Left cardiac atrium (tissue), 4 donors: ENCODE results near the gene SSH2. TPM values are rescaled to one million over a fixed set of nuclear protein-coding genes. Genes with fewer than 3 reads are reported as not detected.
"Not testable (repeated sequence)": the region's sequence is repeated elsewhere in the genome, so short reads cannot be mapped to it uniquely, and the experiment has no call there.

Source experiments
- ATAC-seq, 2 donors: fragments of 200-7000 bp; cut with Tn5 transposase; one replicate each; pipeline ENCODE4 v1.9.1; 2020; ENCODE audit warnings: mild to moderate bottlenecking in 2 of 2, moderate library complexity in 2 of 2
- DNase-seq: peaks from one replicate; pipeline ENCODE4 v3.0.0-alpha.2; 2020
- intact Hi-C, 2 donors: fragments of 100-400 bp; cut with DNase I; formaldehyde crosslinking; loops; one replicate each; pipeline versions ENCODE4 v1.14.1 to v1.15.1; 2022 to 2023
- total RNA-seq, 2 donors: library from RNA; stranded (reverse); fragmentation: NEBNext Ultra II Directional; extraction: Animal tissue kit (Norgen Biotek cat#: 25700); gene quantifications; one replicate each; pipeline ENCODE4 v1.2.1, GENCODE V29; 2021
- donor health status: DM: no; HTN: yes; CAD: no.
- donor health status: DM: no; HTN: yes; CAD: no; lungs with severe emphysema.
- donor health status: DM: yes; HTN: yes; CAD: no.
- donor health status: Dilated cardiomyopathy.

Gene SSH2
- total RNA-seq, 2 donors from 2014 or later: 33.0 to 41.3 TPM

DNA sequence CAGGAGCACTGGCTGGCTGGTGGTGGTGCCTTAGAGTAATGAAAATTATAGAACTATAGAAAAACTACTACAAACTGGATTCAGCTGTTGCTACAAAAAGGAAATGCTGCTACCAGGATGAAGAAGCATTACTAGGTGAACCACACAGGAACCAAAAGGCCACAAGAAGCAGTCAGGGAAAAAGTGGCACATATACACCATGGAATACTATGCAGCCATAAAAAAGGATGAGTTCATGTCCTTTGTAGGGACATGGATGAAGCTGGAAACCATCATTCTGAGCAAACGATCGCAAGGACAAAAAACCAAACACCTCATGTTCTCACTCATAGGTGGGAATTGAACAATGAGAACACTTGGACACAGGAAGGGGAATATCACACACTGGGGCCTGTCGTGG lies 5.9 kb upstream of the SSH2 start:
- intact Hi-C loops: loop anchor here in 1 of 2 donors (10.0 kb wide), 1 partner anchor 361 kb away; no protein-coding TSS in a partner anchor
- DNase-seq, ATAC-seq: not testable (repeated sequence)

DNA sequence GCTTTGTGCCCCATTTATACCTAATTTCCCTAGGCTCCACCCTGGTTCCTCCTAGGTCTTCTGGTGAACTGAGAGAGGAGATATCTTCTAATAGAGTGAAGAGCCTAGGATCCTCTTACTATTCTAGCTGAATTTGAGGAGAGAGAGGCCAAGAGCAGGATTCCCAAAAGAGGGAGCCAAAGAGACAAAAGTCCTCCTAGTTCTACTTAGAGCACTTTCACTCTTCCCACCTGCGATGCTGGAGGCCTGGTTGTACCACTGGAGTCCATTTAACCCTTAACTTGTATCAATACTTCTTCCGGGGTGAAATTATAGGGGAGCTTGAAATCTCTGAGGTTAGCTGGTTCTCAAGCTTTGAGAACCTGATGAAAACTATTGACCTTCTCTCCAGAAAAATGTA lies 3.4 kb upstream of the SSH2 start:
- intact Hi-C loops: loop anchor here in 1 of 2 donors (5.0 to 10.0 kb wide), 2 partner anchors 126 to 359 kb away; no protein-coding TSS in a partner anchor
- ATAC-seq: no peak
- DNase-seq: no peak

DNA sequence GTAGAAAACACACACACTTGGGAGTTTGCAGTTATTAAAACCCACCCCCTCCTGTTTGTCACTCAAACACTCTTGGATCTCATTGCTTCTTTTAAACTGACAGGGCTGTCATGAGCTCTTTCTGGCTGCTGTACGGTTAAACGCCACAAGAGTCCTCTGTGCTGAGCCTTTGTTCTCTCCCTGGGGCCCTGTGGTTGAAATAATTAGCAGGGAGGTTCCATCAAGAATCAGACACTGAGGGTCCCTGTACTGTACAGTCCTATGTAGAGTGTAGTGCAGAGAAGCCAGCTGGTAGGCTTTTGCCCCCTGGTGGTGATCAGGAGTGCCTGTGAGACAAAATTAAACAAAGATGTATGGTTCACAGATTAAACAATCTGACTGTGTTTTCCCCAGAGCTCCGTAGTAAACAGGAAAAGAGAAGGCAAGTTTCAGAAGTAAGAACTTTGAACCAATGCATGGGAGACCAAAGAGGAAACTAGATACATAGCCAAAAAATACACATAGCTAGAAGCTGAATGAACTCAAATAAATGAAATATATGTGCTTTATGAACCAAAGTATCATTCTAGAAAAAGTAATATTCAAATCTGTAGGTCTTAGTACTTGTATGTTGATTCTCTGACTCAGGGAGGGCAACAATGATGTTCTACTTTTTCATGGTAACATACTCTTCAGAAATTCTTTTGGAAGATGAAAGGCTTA lies 1.4 kb upstream of the SSH2 start:
- intact Hi-C loops: loop anchor here (1.0 to 10.0 kb wide), 3 partner anchors 124 to 357 kb away; no protein-coding TSS in a partner anchor
- ATAC-seq (peak; percentile 73 to 76), DNase-seq (peak; percentile 68)

DNA sequence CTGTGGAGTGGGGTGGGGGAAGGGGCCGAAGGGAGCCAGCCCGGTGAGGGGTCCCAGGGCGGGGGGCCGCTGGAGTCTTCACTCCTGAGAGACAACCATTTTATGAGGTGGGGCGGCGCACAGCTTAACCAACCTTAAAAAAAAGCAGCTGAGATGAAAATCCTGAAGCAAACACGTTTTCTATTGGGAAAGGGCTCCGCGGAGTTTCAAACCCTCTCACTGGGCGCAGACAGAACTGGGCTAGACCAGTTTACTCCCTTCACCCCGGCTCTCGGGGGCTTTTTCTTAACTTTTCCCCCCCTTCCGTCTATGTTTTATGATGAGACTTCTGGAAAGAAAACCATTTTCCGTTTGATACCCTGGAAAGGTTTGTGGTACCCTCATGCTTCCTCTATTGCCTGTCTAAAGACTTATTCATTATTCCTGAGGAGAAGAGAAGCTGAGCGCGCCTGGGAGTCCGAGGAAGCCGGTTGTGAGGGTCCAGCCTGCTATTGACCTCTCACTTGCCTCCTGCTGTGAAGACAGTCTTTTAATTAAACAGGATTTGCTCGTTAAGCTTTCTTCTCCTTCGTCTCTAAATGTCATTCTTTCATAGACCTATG lies 482 bp upstream of the SSH2 start:
- no peak for DNase-seq
- peak; percentile 40 to 55 for ATAC-seq
- intact Hi-C loops: loop anchor here (1.0 to 10.0 kb wide), 3 partner anchors 123 to 356 kb away; no protein-coding TSS in a partner anchor

DNA sequence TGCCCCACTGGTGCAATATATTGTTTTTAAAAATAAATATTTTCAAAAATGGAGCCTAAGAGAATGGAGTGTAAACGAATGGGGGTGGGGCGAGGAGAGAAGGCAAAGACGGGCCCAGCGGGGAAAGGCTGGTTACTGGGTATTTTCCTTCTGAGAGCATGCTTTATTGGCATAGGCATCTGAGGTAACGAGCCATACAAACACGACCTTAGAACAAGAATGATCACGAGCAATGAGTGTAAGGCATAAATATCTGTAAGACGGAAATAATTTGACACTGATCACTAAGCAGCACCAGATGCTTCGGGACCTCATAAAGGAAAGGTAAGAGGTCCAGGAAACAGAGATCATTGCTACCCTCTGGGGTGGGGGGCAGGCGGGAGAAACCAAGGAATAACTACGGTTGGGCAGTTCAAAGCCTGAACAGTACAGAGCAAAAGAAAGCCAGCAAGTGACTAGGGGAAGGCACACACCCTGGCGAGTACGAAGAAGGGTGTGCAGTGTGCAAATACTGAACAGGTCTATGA lies 959 bp downstream of the SSH2 start:
- DNase-seq (no peak), ATAC-seq (no peak)
- intact Hi-C loops: loop anchor here in 1 of 2 donors (10.0 kb wide), 1 partner anchor 314 kb away; no protein-coding TSS in a partner anchor

DNA sequence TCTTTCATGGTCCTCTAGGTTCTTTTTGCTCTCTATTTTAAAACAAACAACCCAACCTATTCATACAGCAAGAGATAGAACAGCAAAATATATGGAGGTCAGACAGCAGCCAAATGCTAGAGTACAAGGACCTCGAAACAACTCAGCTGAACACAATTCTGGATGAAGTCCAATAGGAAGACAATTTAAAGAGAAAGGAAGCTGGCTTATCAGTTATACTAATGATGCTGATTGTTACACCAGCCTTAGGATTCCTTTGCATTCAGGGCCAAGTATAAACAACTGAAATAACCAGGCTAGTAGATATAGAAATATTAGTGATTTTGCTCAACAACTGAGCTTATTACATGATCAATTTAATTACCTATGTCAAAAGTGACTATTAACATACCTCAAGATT lies 2.5 kb downstream of the SSH2 start:
- no peak for DNase-seq
- no peak for ATAC-seq
- intact Hi-C loops: loop anchor here in 1 of 2 donors (10.0 kb wide), 1 partner anchor 313 kb away; no protein-coding TSS in a partner anchor

DNA sequence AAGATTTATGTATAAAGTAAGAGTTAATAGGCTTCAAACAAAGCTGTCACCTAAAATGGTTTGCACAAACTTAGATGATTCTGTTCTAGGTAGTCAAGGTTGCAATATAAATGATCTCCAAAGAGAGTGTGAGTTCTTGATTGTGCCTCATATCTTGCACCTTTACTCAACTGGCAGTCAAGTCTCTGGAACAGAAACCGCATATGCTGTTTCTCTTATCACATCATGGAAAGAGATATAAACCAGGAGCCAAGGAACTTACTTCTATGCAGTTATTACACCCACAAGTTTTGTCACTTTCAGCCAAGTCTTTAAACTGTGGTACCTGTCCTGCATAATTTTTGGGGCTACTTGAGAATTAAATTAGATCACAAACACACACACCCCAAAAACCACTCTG lies 5.2 kb downstream of the SSH2 start:
- ATAC-seq: no peak
- intact Hi-C loops: loop anchor here in 1 of 2 donors (10.0 kb wide), 1 partner anchor 310 kb away; no protein-coding TSS in a partner anchor

DNA sequence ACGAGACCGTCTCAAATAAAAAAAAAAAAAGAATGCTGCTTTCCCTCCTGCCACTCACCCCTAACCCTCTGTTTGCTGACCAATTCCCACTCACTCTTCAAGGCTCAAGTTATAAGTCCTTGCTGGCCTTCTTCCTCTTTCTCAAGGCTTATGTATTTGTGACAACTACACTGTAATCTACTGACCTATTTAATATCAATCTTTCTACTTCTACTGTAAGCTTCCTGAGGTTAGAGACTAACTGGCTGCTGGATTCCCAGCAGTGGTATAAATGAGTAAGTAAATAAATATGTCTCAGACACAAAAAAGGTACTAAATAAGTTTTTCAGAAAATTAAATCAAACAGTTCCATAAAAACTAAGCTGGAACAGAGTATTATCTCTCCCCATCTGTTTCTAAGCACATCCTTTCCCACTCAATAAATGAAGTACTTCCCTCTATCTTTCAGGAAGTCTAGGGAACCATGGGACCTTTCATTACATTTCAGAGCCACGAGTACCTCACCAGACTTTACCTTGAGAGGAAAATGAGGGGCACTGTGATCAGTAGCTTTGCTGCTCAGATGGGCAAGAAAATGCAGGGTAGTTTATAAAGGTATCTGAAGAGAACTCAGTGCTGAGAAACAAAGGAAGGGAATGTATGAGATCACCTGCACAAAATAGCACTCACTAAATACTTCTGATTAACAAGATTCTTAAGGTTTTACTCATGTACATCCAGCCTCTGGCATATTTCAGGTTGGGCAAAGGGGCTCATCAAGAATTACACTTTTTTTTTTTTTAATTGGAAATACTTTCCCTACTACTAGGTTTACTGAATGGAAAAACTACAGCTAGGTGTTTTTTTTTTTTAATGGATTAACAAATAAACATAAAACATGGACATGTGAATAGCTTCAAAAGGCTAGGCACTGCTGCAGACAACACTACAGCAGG lies 10.8 kb downstream of the SSH2 start:
- ATAC-seq (peak in 1 of 2 donors; percentile 67), DNase-seq (no peak)
- intact Hi-C loops: no loop called here

More for the DNA sequence above, 5.2 kb downstream of the SSH2 start:
- DNase-seq: no peak

DNA sequence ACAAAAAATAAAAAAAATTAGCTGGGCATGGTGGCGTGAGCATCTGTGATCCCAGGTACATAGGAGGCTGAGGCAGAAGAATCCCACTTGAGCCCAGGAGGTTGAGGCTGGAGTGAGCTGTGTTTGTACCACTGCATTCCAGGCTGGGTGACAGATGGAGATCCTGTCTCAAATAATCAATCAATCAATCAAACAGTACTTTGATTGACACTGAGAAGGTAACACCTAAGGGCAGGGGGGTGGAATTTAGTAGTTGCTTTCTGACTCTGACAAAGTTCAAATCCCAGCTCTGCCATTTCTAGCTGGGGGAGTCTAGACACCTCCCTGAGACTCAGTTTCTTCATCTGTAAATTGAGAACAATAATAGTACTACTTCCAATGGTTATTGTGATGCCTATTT lies 12.0 kb downstream of the SSH2 start:
- intact Hi-C loops: no loop called here
- ATAC-seq (no peak), DNase-seq (no peak)

DNA sequence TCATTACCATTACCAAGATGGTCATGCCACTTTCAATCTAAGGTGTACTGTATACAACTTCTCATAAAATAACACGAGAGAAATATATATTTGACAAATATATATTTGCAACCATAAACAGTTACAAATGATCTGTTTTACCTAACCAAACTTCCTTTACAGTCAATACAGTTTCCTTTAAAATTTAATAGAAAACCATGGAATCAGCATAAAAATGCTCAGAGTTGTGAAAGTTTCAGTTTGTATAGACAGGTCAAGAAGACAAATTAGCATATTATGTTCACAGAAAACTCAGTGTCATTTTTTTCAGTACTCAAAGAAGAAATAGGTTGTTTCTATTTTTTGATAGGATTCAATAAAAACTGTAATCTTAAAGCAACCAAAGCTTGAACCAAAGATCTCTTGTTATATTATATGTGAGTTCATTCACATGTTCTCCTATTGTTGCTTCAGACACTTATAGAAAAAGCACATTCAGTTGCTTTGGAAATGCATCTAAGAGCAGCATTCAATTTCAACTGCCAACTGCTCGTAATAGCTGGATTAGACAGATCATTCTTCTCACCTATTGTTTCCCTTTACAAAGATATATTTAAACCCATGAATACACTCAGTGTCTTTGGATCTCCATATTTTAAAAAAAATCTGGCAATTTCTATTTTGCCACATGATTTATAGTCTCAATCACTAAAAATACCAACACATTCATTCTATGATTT lies 15.1 kb downstream of the SSH2 start:
- ATAC-seq: no peak
- no peak for DNase-seq
- intact Hi-C loops: loop anchor here in 1 of 2 donors (5.0 kb wide), 1 partner anchor 83 kb away; no protein-coding TSS in a partner anchor

DNA sequence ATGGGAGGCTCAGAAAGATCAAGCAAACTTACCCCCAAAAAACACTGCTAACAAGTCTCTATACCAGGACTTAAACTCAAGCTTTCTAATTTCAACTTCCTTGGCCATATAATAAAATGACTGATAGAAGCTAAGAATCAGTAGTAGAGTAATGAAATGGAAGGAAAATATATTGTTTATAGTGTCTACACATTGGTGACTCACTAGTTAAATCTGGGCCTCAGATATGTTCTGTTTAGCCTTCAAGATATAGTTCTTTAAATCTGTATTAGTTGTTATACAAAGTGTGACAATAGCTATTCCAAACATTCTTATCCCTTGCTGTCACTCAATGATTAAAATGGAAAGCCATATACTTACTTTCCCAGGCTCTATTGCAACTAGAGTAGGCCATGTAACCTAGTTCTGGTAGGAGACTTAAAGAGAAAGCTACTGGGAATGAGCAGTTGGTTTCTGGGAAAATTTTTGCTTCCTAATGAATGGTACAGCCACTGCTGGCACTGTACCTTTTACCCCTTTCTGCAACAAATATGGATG lies 18.3 kb downstream of the SSH2 start:
- no peak for DNase-seq
- intact Hi-C loops: loop anchor here in 1 of 2 donors (5.0 kb wide), 1 partner anchor 79 kb away; no protein-coding TSS in a partner anchor
- no peak for ATAC-seq

DNA sequence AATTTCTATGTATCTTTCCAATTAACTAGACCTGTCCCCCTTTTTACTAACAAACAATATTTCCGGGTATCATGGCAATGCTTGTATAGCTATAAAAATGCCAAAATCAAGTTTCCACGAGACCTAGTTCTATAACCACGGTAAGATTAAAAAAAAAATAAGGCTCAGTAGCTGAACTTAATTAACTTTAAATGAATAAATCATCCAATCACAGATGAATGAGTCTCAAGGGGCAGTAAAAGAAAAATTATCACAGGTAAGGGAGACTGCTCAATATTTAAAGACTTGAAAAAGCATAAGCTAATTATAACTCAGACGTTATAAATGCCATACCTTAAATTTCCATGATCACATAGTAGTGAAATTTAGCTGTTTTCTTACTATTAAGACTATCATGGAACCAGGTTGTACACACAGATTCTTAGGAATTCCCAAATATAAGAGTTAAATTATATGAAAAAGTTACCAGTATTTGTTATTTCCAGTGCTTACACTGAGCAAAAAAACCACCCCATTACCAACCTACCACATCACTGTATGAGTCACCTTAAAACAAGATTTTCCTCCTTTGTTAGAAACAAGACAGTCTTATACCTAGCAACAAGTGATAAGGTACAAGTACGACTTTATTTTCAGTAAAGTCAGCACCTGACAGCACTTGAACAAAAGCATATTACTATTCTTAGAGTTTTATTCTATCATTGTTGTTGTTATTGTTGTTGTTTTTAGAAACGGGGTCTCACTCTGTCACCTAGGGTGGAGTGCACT lies 20.6 kb downstream of the SSH2 start:
- no peak for DNase-seq
- intact Hi-C loops: loop anchor here in 1 of 2 donors (5.0 kb wide), 1 partner anchor 77 kb away; no protein-coding TSS in a partner anchor
- no peak for ATAC-seq

DNA sequence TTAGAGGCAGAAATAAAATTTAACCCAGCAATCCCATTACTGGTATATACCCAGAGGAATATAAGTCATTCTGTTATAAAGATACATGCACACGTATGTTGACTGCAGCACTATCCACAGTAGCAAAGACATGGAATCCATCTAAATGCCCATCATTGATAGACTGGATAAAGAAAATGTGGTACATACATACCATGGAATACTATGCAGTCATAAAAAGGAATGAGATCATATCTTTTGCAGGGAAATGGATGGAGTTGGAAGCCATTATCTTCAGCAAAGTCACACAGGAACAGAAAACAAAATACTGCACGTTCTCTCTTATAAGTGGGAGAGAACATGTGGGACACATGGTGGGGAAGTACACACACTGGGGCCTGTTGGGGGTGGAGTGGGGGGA lies 23.1 kb downstream of the SSH2 start:
- intact Hi-C loops: no loop called here
- no peak for DNase-seq
- ATAC-seq: no peak

DNA sequence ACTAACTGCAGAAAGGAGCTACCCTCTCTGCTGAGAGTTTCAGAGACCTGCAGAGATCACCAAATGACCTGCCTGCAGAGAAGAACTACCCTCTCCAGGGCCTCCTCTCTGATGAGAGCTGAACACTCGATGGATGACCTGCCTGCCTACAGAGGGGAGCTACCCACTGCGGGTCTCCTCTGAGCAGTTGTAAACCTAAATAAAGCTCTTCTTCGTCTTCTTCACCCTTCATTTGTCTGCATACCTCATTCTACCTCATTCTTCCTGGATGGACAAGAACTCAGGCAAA lies 24.2 kb downstream of the SSH2 start:
- ATAC-seq: no peak
- intact Hi-C loops: no loop called here
- DNase-seq: no peak

DNA sequence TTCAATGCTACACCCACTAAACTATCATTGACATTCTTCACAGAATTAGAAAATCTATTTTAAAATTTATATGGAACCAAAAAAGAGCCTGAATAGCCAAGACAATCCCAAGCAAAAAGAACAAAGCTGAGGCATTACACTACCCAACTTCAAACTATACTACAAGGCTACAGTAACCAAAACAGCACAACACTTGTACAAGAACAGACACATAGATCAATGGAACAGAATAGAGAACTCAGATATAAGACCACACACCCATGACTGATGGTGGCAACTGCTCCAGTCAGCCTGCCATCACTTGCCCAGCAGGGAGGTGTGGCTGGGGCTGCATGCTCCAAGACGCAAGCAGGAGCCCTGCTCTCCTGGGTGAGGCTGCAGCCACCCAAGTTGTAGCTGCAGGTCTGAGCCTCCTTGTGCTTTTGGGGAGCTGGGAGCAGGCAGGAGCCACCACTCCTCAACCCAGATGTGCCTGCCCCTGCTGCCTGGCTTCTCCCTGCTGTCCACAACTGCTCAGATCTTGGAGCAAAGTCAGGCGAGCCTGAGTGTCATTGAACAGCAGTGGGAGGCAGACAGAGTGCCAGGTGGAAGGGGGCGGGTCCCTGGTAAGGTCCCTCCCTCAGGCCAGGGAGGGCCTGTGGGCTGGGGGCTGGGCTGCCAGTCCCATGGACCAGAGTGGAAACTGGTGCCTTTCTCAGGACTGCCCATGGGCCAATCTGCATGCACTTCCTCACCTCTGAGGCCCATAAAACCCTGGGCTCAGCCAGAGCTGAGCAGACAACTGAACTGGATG lies 24.7 kb downstream of the SSH2 start:
- DNase-seq (no peak), ATAC-seq (no peak)
- intact Hi-C loops: no loop called here

DNA sequence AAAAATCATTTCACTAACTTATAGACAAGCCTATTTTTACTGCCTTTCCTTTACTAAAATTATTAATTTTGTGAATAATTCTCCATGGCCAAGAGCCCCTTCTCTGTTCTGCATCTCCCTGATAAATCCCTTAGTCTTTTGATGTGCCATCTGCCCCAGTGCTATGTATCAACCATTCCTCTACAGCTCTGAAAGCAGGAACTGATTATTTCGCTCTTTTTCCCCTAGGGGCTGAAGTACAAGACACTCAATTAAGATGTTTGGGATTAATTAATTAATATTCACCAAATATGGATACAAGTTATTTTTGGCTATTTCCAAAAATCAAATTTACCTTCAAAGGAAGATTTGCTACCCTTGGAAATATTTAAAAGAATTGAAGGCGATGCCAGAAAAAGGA lies 26.6 kb downstream of the SSH2 start:
- no peak for ATAC-seq
- intact Hi-C loops: no loop called here
- DNase-seq: no peak

DNA sequence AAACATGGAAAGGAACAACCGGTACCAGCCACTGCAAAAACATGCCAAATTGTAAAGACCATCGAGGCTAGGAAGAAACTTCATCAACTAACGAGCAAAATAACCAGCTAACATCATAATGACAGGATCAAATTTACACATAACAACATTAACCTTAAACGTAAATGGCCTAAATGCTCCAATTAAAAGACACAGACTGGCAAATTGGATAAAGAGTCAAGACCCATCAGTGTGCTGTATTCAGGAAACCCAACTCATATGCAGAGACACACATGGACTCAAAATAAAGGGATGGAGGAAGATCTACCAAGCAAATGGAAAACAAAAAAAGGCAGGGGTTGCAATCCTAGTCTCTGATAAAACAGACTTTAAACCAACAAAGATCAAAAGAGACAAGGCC lies 32.9 kb downstream of the SSH2 start:
- intact Hi-C loops, DNase-seq, ATAC-seq: not testable (repeated sequence)
